Stimulated activated CD4-positive, alpha-beta T cell treated with anti-CD3 and anti-CD28 coated beads, Interleukin-2, amount 100 ng/mL, for 4 hours (primary cell): Measurements from ENCODE around the gene IGFN1.

ENCODE experiments used
- DNase-seq: peaks from one replicate; pipeline ENCODE4 v3.0.0-alpha.2; 2020; ENCODE audit warnings: low read depth

The IGFN1 gene

DNA sequence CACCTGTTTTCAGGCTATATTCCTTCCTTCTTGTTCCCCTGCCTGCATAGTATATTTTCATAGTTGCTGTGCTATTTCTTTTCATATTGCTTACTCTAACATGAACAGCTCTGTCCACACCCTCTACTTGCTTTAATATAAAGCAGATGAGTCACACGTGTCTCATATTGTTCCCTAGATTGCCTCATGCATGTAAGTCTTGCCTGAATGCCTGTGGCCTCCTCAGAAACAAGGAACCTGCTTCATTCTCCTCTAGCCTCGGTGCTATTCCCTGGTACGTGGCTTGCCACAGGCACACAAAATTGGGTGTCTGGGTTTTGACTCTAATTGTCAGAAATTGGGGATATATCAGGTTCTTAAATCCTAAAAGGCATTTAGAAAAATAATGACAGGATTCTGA, 76.2 kb downstream of the IGFN1 start:
- DNase-seq = no peak

DNA sequence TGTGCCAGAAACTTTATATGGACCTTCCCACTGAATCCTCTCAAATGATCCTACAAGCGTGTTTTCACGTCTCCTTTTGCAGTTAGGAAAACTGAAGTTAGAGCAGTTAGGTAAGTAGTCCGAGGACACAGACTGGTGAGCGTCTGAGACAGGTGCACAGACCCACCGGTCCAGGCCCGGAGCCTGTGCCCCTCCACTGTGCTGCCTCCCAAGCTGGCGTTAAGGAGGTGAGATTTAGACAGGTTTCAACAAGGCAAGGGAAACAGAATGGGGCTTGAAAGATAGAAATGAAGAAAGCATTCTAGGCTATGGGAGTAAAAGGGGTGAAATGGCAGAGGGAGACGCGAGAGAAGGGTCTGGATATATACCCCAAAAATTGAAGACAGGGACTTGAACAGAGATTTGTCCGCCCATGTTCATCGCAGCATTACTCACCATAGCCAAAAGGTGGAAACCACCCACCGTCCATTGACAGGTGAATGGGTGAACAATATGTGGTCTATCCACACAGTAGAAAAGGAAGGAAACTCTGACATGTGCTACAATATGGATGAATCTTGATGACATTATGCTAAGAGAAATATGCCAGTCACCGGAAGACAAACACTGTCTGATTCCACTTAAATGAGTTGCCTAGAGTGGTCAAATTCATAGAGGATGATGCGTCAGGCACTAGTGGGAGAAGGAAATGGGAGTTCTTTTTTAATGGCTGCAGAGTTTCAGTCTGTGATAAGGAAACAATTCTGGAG, 77.0 kb downstream of the IGFN1 start:
- no peak for DNase-seq

DNA sequence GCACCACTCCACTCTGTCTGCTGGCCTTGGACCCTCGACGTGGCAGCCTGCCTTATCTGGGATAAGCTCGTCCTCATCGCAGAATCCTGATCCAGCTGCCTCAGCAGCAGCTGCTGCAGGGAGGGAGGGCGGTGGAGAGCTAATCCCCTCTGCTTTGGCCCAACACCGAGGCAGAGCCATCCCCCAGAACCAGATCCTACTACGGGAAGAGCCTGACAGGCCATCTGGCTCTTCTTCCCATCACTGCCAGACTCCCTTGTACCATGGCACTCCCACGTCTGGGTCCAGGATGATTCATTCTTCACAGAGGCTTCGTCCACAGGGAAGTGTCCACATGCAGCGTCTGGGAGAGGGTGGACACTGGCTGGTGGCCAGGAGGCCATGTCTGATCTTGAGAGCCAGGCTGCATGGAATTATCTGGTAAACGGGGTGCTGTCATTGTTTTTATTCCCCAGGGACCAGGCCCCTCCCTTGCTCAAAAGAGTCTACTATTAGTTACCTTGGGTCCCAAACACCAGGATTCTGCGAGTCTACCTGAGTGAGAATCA, 78.1 kb downstream of the IGFN1 start:
- DNase-seq = no peak

DNA sequence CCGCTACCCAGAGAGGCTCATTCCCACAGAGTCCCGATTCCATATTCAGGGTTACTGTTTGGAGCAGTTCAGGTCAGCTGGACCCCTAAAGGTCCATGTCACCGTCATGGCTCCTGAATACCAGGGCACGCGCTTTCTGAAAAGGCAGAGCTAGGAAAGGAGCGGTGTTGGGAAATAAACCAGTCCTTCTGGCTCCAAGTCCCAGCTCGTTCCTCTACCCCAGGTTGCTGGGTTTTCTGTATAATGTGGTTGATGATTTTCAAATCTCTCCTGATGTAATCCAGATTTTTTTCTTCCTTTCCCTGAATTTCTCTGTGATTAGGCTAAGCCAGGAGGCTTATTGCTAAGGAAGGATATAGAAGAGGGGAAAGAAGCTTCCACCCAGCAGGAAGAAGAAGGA, 78.7 kb downstream of the IGFN1 start:
- no peak for DNase-seq

DNA sequence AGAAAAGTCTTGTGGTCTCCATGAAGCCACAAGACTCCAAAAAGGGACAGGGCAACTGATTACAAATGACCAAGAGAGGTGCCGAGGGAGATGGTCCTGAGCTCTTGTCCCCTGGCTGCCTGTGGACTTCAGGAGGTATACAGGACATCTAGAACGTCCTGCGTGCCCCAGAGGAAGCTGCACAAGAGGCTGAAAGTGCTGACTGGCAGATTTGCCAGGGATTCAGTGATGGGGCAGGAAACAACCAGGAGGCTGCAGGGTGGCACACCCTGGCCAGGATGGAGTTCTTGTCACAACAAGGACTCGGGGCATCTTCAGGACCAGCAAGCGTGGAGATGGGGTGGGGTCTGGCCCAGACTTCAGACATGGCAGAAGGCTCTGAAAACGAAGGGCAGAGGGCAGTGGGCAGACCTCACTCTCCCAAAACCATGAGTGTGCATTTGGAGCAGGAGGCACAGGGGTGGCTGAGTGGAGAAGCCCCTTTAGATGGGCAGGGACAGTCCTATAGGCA, 79.3 kb downstream of the IGFN1 start:
- DNase-seq = no peak

DNA sequence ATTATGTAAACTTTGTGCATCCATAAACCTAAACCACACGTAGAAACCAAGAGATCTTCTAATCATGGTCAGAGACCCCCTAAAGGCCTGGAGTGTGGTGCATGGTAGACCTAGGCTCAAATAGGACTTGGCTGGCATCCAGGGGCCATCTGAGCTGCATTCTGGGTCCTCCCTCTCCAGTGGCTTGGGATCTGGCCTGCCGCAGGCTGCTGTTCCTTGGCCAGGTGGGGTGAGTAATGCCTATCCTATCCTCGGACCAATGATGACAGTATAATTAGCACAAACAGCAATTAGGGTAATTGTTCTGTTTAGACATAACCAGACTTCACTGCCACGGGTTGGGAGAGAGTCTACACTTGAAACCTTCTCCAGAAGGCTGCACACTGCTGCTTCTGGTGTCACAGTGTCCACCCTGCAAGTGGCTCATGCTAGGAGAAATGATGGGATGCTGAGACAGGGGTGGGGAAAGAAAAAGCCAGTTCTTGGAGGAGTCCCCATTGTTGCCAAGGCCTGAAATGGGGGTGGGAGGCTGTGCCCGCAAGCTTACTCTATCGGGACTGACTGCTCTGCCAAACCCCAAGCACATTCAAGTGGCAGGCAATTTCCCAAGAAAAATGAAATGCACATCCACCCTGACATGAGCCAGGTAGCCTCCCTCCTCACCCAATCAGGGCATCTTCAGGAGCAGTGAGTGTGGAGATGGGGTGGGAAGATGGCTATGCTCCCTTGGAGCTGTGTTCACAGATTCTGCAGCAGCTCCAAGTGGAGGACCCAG, 80.2 kb downstream of the IGFN1 start:
- no peak for DNase-seq

DNA sequence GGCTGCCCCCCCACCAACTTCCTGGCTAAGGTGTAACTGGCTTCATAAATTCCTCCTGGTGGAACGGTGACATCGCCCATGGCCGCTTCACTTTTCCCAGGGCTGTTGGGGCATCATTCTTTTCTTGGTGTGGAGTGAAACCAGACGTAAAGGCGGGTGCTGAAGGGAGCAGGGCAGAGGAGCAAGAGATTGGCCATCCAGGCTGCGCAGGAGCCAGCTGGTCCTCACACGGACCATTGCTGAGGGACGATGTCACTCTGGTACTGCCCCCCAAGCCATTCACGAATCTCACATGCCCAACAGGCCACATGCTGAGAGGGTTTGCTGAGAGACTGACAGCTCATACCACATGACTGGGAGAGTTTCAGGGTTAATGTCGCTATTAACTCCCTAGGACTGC, 82.2 kb downstream of the IGFN1 start:
- DNase-seq = no peak

DNA sequence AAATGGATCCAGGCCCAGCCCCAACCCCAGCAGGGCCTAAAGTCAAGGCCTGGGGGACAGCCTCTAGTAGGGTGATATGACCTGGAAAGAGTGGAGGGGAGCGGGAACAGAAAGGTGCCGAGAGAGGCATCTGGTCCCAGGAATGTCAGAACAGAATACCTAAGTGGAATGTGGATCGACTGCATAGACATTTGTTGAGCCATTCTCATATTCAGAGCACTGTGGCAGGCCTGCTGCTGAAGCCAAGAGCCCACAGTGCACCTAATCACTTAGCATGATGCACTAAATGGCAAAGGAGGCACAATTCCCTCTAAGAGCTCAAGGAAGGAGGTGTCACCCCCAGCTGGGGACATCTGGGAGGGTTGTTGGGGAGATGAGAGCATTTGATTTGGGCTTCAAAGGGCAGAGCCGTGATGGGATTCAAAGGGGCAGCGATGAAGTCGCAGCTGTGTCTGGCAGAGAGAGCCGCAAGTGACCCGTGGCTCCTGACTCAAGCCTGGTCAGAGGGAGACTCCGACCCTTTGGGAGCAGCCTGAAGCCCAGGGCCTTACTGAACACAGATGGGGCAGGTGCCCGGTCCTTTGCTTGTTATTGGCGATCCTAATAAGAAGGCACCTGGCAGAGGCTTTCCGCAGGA, 84.1 kb downstream of the IGFN1 start:
- DNase-seq = no peak

DNA sequence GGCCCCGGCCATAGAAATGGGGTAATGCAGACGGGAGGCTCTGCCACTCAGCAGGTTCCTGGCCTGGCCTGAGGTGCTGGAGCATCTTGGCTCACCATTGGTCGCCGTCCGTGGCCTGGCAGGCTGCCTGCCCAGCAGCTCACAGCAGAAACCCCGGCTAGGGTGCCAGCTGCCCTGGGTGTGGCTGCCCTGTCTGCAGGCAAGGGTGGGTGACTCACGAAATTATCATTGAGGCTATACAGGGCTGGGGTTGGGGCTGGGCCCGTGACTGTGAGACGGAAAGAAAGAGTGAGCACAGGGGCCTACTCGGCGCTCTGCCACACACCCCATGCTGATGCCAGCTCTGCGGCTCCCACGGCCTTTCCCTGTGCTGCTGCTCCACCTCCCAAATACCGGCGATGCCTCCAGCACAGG, 84.6 kb downstream of the IGFN1 start:
- no peak for DNase-seq

DNA sequence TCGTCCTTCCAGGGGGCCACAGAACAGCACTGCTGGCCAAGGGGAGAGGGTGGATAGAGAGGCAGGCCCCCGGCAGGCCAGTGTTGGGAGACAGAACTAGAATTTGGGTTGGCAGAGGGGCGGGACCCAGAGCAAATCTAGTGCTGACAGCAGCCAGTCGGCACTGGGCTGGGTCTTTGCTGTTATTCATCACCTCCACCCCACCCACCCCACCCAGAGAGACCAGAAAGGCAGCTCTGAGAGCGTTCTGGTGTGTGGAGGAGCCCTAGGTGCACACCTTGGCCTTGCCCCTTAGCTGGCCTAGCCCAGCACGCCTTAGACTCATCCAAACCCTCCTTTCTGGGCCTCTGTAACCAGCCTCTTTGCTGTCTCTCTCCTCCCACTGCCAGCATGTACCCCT, 86.3 kb downstream of the IGFN1 start:
- no peak for DNase-seq

DNA sequence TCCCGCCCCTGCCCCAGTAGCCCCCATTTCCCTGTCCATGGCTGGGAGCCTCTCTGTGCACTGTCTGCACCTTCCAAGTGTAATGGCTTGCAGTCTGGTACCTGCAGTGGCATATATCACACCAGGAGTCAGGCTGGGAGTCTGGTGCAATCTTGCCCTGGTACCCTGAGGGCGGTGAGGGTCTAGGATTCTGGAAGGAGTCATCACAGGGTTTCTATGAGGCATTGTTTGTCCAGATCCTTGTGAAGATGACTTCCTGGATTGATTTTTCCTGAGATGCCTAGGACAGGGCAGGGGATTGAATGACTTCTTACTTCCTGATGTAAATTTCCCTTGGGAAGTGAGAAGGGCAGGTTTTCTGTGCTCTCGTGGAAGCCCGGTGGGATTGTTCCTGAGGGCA, 86.8 kb downstream of the IGFN1 start:
- DNase-seq = no peak
